T-helper 17 cell (primary cell): ENCODE data around the gene ING1. TPM values are rescaled to one million over a fixed set of nuclear protein-coding genes. Genes with fewer than 3 reads are reported as not detected.
"Not testable (repeated sequence)": the region's sequence is repeated elsewhere in the genome, so short reads cannot be mapped to it uniquely, and the experiment has no call there.

Experiments
- ATAC-seq: fragments of 150-1000 bp; cut with Tn5 transposase; 2 replicates; pipeline ENCODE4 v1.10.0; 2021; ENCODE audit warnings: mild to moderate bottlenecking, moderate library complexity
- DNase-seq, 3 donors: peaks; one replicate each; pipeline versions ENCODE4 v3.0.0 to v3.0.0-alpha.2; 2020 to 2021
- H3K9me3 ChIP-seq: one replicate; pipeline ENCODE4 v1.7.0; 2013; ENCODE audit warnings: low read length, mild to moderate bottlenecking; ENCODE audit not compliant: control insufficient read depth, poor library complexity, severe bottlenecking
- H3K27ac Mint-ChIP-seq: one replicate; pipeline ENCODE4 v1.8.0; 2022; ENCODE audit warnings: mild to moderate bottlenecking, moderate library complexity, mixed read lengths
- H3K27me3 Mint-ChIP-seq: one replicate; pipeline ENCODE4 v1.8.0; 2022; ENCODE audit warnings: mixed read lengths
- H3K36me3 Mint-ChIP-seq: one replicate; pipeline ENCODE4 v1.8.0; 2022; ENCODE audit warnings: low read depth, mixed read lengths
- H3K4me1 Mint-ChIP-seq: one replicate; pipeline ENCODE4 v1.8.0; 2022; ENCODE audit warnings: mild to moderate bottlenecking, mixed read lengths
- H3K4me3 Mint-ChIP-seq: one replicate; pipeline ENCODE4 v1.8.0; 2022; ENCODE audit warnings: mild to moderate bottlenecking, moderate library complexity, mixed read lengths
- total RNA-seq, 4 donors: library from RNA in 2 of 4; stranded (reverse) in 2 of 4; gene quantifications; one replicate each; pipeline ENCODE4 v1.2.3 and lab custom pipeline; 2022 to 2026

ING1 gene, protein sequence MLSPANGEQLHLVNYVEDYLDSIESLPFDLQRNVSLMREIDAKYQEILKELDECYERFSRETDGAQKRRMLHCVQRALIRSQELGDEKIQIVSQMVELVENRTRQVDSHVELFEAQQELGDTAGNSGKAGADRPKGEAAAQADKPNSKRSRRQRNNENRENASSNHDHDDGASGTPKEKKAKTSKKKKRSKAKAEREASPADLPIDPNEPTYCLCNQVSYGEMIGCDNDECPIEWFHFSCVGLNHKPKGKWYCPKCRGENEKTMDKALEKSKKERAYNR
- 10 to 100 TPM; 15.2 to 15.3 TPM for total RNA-seq
- total RNA-seq (lab: John Stamatoyannopoulos, UW), result 25.0 to 32.0 reads per million in 2 donors

DNA sequence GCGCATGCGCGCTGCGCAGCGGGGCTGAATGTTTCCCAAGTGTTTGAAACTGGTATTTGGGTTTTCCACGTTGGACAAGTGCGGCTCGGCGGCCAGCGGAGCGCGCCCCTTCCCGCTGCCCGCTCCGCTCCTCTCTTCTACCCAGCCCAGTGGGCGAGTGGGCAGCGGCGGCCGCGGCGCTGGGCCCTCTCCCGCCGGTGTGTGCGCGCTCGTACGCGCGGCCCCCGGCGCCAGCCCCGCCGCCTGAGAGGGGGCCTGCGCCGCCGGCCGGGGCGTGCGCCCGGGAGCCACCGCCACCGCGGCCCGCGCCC is at the start of gene ING1:
Gene ING1 (plus strand): TSS at position 59 of the 311 bp plus-strand sequence. CDS start 450 bp downstream, outside the sequence.
- H3K9me3 ChIP-seq, result no peaks in the 10 kb centered on the region
- Mint-ChIP-seq H3K27ac (peak within 1 kb of the TSS; percentile 99), H3K4me3 (peak within 1 kb of the TSS; percentile 98), H3K36me3 (no peaks in the 10 kb centered on the region), H3K4me1 (peaks cover 32% of the 10 kb centered on the region), H3K27me3 (no peaks in the 10 kb centered on the region)
- DNase-seq (no peak), ATAC-seq (no peak)

DNA sequence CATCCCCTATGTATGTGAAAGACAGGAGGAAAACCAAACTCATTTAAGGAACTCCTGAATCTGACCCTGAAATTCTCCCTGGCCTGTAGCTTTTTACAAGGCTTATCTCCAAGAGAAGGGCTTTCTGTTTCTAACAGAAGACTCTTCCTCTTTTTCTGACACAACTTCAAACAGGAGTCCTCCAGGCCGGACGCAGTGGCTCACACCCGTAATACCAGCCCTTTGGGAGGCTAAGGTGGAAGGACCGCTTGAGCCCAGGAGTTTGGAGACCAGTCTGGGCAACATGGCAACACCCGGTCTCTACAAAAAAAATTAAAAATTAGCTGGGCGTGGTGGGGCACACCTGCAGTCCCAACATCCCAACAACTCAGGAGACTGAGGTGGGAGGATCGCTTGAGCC is 49.5 kb upstream of the ING1 start:
- Mint-ChIP-seq H3K4me3 (no peak overlapping the region), H3K4me1 (peaks cover 4% of the 10 kb centered on the region), H3K36me3 (peaks cover 6% of the 10 kb centered on the region), H3K27me3 (no peaks in the 10 kb centered on the region), H3K27ac (peak overlapping the region; percentile 6)
- no peak for ATAC-seq
- H3K9me3 ChIP-seq, result no peaks in the 10 kb centered on the region
- DNase-seq, result no peak

DNA sequence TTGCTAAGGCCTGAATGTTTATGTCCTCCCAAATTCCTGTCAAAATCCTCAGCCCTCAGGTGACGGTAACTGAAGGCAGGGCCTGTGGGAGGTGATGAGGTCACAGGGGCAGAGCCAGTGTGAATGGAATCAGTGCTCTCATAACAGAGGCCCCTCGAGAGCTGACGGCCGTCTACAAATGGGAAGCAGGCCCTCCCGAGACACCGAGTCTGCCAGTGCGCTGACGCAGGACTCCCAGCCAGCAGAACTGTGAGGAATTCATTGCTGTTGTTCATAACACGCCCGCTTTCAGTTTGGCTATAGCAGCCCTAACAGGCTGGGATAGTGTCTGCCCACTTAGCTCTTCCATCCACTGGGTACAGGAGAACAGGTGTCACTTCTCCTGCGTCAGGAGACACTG is 48.8 kb upstream of the ING1 start:
- no peaks in the 10 kb centered on the region for H3K9me3 ChIP-seq
- ATAC-seq, result no peak
- Mint-ChIP-seq H3K27ac (no peak overlapping the region), H3K36me3 (peaks cover 6% of the 10 kb centered on the region), H3K4me1 (no peaks in the 10 kb centered on the region), H3K4me3 (no peak overlapping the region), H3K27me3 (no peaks in the 10 kb centered on the region)
- no peak for DNase-seq

DNA sequence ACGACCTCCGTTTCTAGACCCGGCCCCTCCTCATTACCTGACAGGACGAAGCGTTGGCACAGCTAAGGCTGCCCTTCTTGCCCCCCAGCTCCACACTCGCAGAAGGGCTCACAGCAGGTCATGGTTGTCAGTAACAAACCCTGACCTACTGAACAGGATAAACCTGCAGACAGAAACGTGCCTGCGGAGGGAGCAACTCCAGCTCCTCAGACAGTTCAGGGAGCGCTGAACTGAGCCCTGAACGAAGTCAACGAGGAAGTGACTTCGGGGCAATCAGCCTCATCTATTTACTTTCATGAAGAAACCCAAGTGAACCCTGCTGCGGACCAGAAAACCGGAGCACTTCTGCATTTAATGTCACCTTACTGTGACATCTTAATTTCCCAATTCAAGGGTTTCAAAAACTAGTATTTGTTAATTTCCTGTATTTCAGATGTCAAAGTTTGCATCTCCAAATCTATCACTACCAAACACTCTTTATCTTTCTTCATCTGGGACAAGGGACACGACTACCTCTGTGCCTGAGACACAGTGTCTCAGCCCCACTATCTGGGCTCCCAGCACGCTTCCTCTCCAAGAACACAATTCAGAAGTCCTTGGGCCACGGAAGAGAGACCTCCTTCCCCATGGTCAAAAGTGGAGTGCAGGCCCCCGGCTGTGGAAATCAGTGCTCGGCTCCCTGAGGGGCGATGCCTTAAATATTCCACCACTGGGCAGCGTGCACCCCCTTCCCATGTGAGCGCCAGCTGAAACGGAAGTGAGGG is 47.8 kb upstream of the ING1 start:
- Mint-ChIP-seq H3K4me1 (peaks cover 1% of the 10 kb centered on the region), H3K4me3 (no peak overlapping the region), H3K27ac (no peak overlapping the region), H3K36me3 (peaks cover 3% of the 10 kb centered on the region), H3K27me3 (no peaks in the 10 kb centered on the region)
- H3K9me3 ChIP-seq, result no peaks in the 10 kb centered on the region
- ATAC-seq (peak; percentile 53), DNase-seq (no peak)

DNA sequence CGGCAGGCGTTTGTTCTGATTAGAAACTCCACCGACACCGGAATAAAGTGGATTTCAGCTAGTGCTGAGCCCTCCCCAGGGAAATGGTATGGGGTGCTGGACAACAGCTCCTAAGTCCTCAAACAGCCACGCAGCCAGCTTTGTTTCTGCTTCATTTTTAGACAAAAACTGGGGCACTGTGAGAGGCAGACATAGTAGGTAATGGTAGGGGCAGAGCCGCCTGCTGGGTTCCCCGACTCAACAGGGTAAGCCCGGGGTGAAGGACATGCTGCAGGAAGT is 47.3 kb upstream of the ING1 start:
- DNase-seq, result no peak
- Mint-ChIP-seq H3K4me3 (no peak overlapping the region), H3K27me3 (no peaks in the 10 kb centered on the region), H3K27ac (no peak overlapping the region), H3K36me3 (peaks cover 7% of the 10 kb centered on the region), H3K4me1 (peaks cover 6% of the 10 kb centered on the region)
- ATAC-seq, result no peak
- H3K9me3 ChIP-seq, result no peaks in the 10 kb centered on the region

DNA sequence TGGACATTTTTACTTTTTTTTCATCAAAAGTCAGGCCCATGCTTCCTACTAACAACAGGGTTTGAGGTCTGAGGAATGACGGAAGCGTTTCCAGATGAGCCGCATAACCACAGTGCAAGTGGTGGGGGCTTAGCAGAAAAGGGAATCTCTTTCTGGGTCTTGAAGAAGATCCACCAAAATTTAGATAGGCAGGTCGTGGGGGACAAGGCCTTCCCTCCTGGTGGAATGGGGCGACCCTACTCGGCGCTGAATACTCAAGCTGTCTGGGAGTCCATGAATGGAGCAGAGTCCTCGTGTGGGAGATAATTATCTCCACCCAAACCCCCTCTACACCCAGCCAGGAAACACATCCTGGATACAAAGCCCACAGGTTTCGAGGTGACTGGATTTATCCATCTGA is 44.5 kb upstream of the ING1 start:
- no peak for ATAC-seq
- no peak for DNase-seq
- H3K9me3 ChIP-seq, result no peaks in the 10 kb centered on the region
- Mint-ChIP-seq H3K27me3 (no peaks in the 10 kb centered on the region), H3K4me1 (peaks cover 16% of the 10 kb centered on the region), H3K36me3 (peaks cover 7% of the 10 kb centered on the region), H3K4me3 (no peak overlapping the region), H3K27ac (no peak overlapping the region)

DNA sequence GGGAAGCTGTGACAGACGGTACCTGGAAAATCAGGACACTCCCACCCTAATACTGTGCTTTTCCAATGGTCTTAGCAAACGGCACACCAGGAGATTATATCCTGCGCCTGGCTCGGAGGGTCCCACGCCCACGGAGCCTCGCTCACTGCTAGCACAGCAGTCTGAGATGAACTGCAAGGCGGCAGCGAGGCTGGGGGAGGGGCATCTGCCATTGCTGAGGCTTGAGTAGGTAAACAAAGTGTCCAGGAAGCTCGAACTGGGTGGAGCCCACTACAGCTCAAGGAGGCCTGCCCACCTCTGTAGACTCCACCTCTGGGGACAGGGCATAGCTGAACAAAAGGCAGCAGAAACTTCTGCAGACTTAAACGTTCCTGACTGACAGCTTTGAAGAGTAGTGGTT is 43.7 kb upstream of the ING1 start:
- H3K4me3 Mint-ChIP-seq, ATAC-seq, H3K27me3 Mint-ChIP-seq, H3K36me3 Mint-ChIP-seq, H3K9me3 ChIP-seq, H3K27ac Mint-ChIP-seq, DNase-seq: not testable (repeated sequence)
- H3K4me1 Mint-ChIP-seq, result peaks cover 16% of the 10 kb centered on the region

DNA sequence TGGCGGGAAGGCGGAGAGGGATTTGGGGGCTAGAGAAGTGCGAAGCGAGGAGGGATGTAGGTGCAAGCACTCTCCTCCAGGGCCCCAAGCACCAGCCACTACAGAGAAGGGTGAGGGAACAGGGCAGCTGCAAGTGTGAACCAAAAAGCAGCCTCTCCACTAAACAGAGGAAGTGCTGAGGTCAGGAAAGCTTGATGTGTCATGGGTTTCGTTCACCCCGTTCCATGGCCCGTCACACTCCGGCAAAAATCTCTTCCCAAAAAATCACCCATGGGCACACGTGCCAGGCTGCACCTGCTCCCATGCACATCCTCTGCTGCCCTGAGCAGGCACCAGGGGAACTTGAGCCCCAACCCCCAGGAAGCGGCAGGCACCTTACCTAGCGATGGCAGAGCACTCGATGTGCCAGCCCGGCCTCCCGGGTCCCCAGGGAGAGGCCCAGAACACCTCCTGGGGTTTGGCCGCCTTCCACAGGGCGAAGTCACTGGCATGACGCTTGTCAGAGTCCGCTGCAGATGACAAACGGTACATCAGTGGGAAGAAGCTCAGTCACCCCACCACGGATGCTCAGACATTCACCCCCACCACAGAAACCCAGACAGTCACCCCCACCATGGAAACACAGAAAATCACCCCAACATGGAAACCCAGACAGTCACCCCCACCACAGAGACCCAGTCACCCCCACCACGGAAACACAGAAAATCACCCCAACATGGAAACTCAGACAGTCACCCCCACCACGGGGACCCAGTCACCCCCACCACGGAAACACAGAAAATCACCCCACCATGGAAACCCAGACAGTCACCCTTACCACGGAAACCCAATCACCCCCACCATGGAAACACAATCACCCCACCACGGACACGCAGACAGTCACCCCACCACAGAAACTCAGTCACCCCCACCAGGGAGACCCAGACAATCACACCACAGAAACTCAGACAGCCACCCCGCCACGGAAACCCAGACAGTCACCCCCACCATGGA is 36.6 kb upstream of the ING1 start:
- Mint-ChIP-seq H3K4me1 (peaks cover 17% of the 10 kb centered on the region), H3K27me3 (no peaks in the 10 kb centered on the region), H3K36me3 (peaks cover 6% of the 10 kb centered on the region), H3K27ac (peak overlapping the region; percentile 79), H3K4me3 (peak overlapping the region; percentile 64)
- H3K9me3 ChIP-seq, result no peaks in the 10 kb centered on the region
- ATAC-seq (peak; percentile 65), DNase-seq (no peak)

DNA sequence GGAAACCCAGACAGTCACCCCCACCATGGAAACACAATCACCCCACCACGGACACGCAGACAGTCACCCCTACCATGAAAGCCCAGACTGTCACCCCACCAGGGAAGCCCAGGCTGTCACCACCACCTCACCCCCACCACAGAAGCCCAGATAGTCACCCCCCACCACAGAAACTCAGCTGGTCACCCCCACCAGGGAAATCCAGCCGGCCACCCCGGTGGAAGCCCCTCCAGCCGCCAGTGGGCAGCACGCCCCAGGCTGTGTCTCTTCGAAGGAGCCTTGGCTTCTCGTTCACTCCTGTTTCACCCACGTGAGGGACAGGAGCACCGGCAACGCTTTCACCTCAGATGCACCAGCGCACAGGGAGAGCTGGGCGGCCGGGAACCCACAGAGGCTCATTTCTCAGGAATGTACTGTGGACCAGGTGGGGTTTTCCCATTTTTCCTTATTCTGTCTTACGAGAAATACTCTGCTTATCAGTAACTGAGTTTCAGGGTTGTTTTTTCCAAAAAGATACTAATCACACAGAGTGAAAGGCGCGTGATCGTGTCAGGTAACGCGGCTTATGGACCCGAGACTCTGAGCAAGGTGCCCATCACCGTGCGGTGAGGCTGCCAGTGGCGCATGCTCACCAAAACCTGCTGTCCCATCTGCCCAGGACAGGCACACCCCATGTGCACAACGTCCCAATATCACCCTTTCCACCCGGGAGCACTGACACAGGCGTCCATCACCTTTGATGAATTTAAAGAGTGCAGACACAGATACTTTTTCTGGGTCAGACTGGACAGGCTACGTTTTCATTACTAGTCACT is 35.6 kb upstream of the ING1 start:
- H3K4me1 Mint-ChIP-seq, result peaks cover 12% of the 10 kb centered on the region
- peaks cover 6% of the 10 kb centered on the region for H3K36me3 Mint-ChIP-seq
- H3K27me3 Mint-ChIP-seq, result no peaks in the 10 kb centered on the region
- H3K4me3 Mint-ChIP-seq, result no peak overlapping the region
- DNase-seq, result no peak
- no peak for ATAC-seq
- H3K27ac Mint-ChIP-seq, result peak overlapping the region; percentile 34
- H3K9me3 ChIP-seq, result no peaks in the 10 kb centered on the region

DNA sequence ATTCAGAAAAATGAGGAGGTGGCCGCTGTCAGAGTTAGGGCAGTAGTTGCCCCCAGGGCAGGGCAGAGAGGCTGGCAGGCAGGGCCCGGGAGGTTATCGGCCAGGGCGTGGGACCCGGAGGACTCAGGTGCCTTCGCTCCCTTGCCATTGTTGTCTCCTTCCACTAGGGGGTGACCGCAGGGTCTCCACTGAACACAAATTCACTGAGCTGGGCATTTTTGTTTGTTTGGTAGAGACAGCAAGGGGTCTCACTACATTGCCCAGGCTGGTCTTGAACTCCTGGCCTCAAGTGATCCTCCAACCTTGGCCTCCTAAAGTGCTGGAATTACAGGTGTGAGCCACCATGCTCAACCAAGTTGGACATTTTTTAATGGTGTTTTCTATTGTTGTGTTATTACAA is 32.6 kb upstream of the ING1 start:
- no peak overlapping the region for H3K4me3 Mint-ChIP-seq
- H3K9me3 ChIP-seq, result no peaks in the 10 kb centered on the region
- no peak overlapping the region for H3K27ac Mint-ChIP-seq
- H3K27me3 Mint-ChIP-seq, result no peaks in the 10 kb centered on the region
- H3K4me1 Mint-ChIP-seq, result peaks cover 14% of the 10 kb centered on the region
- H3K36me3 Mint-ChIP-seq, result peaks cover 10% of the 10 kb centered on the region
- ATAC-seq (no peak), DNase-seq (no peak)

DNA sequence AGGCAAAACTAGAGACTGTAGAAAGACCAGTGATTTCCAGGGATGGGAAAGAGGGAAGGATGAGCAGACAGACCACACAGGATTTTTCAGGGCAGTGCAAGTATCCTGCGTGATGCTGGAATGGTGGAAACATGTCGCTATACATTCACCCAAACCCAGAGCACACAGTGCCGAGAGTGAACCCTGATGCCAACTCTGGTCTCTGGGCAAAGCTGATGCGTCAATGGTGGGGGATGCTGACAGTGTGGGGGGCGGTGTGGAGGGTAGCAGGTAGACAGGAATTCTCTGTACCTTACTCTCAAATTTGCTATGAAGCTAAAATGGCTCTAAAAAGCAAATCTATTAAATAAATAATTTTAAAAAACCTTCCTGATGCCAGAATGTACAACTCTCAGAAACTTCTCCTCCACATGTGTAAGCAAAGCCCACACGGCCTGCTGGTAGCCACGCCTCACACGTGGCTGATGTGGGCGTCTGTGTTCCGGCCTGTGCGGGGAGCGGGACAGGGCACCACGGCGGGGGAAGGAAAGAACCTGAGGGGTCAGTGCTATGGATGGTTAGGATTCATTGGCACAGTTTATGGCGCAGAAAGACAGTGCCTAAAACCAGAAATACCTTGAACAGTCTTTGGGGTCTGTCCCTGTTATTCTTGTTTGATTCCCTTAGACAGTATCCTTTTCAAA is 31.5 kb upstream of the ING1 start:
- ATAC-seq, result no peak
- H3K36me3 Mint-ChIP-seq, result peaks cover 7% of the 10 kb centered on the region

DNA sequence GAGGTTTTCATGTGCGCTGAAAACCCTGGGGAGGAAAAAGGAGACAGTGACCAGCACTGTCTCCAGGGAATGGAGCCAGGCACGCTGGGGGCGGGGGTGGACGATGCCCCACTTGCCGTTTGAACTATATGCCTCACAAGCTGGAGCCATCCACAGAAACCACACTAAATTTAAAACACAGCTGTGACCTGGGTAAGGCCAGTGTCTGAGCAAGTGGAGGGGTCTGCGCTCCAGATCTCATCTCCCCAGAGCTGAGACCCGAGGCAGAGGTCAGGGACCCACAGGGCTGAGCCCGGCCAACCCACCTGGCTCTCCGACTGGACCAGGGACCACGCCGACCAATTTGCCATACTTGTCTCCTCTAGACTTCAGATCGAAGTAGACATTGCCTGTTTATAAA is 30.8 kb upstream of the ING1 start:
- H3K27ac Mint-ChIP-seq, result no peak overlapping the region
- DNase-seq (no peak), ATAC-seq (no peak)
- H3K4me1 Mint-ChIP-seq, result peaks cover 8% of the 10 kb centered on the region
- H3K4me3 Mint-ChIP-seq, result no peak overlapping the region
- no peaks in the 10 kb centered on the region for H3K27me3 Mint-ChIP-seq
- H3K9me3 ChIP-seq, result no peaks in the 10 kb centered on the region
- H3K36me3 Mint-ChIP-seq, result peaks cover 8% of the 10 kb centered on the region

More for the DNA sequence above, 31.5 kb upstream of the ING1 start:
- Mint-ChIP-seq H3K27me3 (no peaks in the 10 kb centered on the region), H3K4me1 (peaks cover 8% of the 10 kb centered on the region), H3K4me3 (no peak overlapping the region), H3K27ac (no peak overlapping the region)
- H3K9me3 ChIP-seq, result no peaks in the 10 kb centered on the region
- no peak for DNase-seq
